HepG2 (cell line): ENCODE results near the gene DEFB113. TPM values are rescaled to one million over a fixed set of nuclear protein-coding genes. Genes with fewer than 3 reads are reported as not detected.
A peak's percentile ranks its signal among the peaks of the same experiment; 100 is the strongest.
"Not testable (repeated sequence)": the region's sequence is repeated elsewhere in the genome, so short reads cannot be mapped to it uniquely, and the experiment has no call there.

Experiments used
- ATAC-seq: fragments of 200-7000 bp; cut with Tn5 transposase; 3 replicates; pipeline ENCODE4 v1.9.1; 2020; ENCODE audit warnings: mild to moderate bottlenecking, moderate library complexity
- BruUV-seq: library from RNA; stranded (reverse); fragments of 400-500 nt; replicated peaks from 2 replicates; lab custom pipeline; 2021; lab: Mats Ljungman, UMichigan
- CTCF ChIA-PET: fragments of 300-600 bp; formaldehyde crosslinking; extraction: SDS; loops from one replicate; lab custom pipeline; 2021; ENCODE audit warnings: low total read pairs, inconsistent platforms, low intra/inter-chr PET ratio; lab: Yijun Ruan, JAX
- POLR2A ChIA-PET: fragments of 350-600 bp; sonication (Branson Sonifier 250); formaldehyde crosslinking; loops from one replicate; lab custom pipeline; 2020; ENCODE audit warnings: antibody characterized with exemption, inconsistent platforms; lab: Yijun Ruan, JAX
- DNase-seq: peaks from one replicate; pipeline ENCODE4 v3.0.0-alpha.2; 2015; ENCODE audit warnings: low spot score
- FAIRE-seq: peaks from 3 replicates; lab custom pipeline; 2011; peaks lifted over from hg19 to GRCh38; lab: Jason Lieb, UNC
- H2AFZ ChIP-seq: one replicate; pipeline ENCODE4 v1.6.1; 2011; ENCODE audit warnings: low read length, inconsistent platforms
- H3K27ac ChIP-seq: fragments of 300-600 bp; 3 replicates; pipeline ENCODE4 v1.8.0; 2011; ENCODE audit warnings: mixed run types, mild to moderate bottlenecking, mixed read lengths, low read length, inconsistent platforms; ENCODE audit not compliant: insufficient read depth; ENCODE audit errors: extremely low read length
- H3K27me3 ChIP-seq, 2 experiments: fragments of 200-600 bp in 1 of 2; 2 replicates in 1 of 2; 3 replicates in 1 of 2; pipeline versions ENCODE4 v1.6.0 to v1.8.0; 2011; ENCODE audit warnings: low read length in 2 of 2, mild to moderate bottlenecking in 2 of 2, moderate library complexity in 2 of 2, inconsistent platforms in 1 of 2; ENCODE audit not compliant: insufficient read depth in 2 of 2, control insufficient read depth in 1 of 2
- H3K36me3 ChIP-seq, 2 experiments: fragments of 200-600 bp in 1 of 2; replicated peaks in 1 of 2; 2 replicates in 1 of 2; 3 replicates in 1 of 2; pipeline versions ENCODE4 v1.5.1 to v1.8.0; 2011; ENCODE audit warnings: low read length in 2 of 2, inconsistent platforms in 1 of 2; ENCODE audit not compliant: insufficient read depth in 2 of 2, control insufficient read depth in 1 of 2
- H3K4me1 ChIP-seq: 2 replicates; pipeline ENCODE4 v1.5.1; 2012; ENCODE audit warnings: low read length, inconsistent platforms; ENCODE audit not compliant: insufficient read depth
- H3K4me2 ChIP-seq: 2 replicates; pipeline ENCODE4 v1.6.0; 2011; ENCODE audit warnings: low read depth, low read length, inconsistent platforms
- H3K4me3 ChIP-seq, 3 experiments: fragments of 200-600 bp in 1 of 3; sonication (generic), shearing (Covaris generic) in 1 of 3; replicated peaks in 1 of 3; 2 replicates each; pipeline ENCODE4 v1.5.1; 2011 to 2016; ENCODE audit warnings: low read length in 3 of 3, inconsistent platforms in 2 of 3, low read depth in 2 of 3, mild to moderate bottlenecking in 2 of 3, control low read depth in 1 of 3, mixed read lengths in 1 of 3; ENCODE audit not compliant: insufficient read depth in 1 of 3
- H3K79me2 ChIP-seq: one replicate; pipeline ENCODE4 v1.6.1; 2011; ENCODE audit warnings: low read length, inconsistent platforms; ENCODE audit not compliant: insufficient read depth
- H3K9ac ChIP-seq: 2 replicates; pipeline ENCODE4 v1.6.0; 2011; ENCODE audit warnings: mild to moderate bottlenecking, low read depth, low read length, inconsistent platforms; ENCODE audit not compliant: insufficient read depth
- H3K9me3 ChIP-seq: 2 replicates; pipeline ENCODE4 v1.5.1; 2012; ENCODE audit warnings: mild to moderate bottlenecking, low read length
- H4K20me1 ChIP-seq: 2 replicates; pipeline ENCODE4 v1.6.0; 2011; ENCODE audit warnings: inconsistent platforms, mild to moderate bottlenecking, low read length, moderate library complexity; ENCODE audit not compliant: insufficient read depth
- ATF7 ChIP-seq, 2 experiments: fragments of 450-650 bp in 1 of 2; sonication (generic) in 1 of 2; formaldehyde crosslinking in 1 of 2; IDR thresholded peaks; 2 replicates each; pipeline versions ENCODE4 v1.4.0 to v1.6.1; 2016 to 2020; ENCODE audit warnings: antibody characterized with exemption in 1 of 2, mild to moderate bottlenecking in 1 of 2, missing genetic modification reagents in 1 of 2
- CEBPB ChIP-seq: IDR thresholded peaks from 2 replicates; pipeline ENCODE4 v1.6.1; 2011; ENCODE audit warnings: low read depth, low read length, improper control_type of control experiment, borderline replicate concordance
- CHD4 ChIP-seq: fragments of 200-600 bp; sonication (generic); IDR thresholded peaks from 2 replicates; pipeline ENCODE4 v1.7.0; 2017; ENCODE audit warnings: mild to moderate bottlenecking, low read length, borderline replicate concordance
- TFE3 ChIP-seq: IDR thresholded peaks from 2 replicates; pipeline ENCODE4 v1.6.1; 2016
- ZNF512 ChIP-seq: sonication (generic); formaldehyde crosslinking; IDR thresholded peaks from 2 replicates; pipeline ENCODE4 v1.4.0; 2020; ENCODE audit warnings: mild to moderate bottlenecking, missing genetic modification reagents
- WGBS: methylation state at CpG from one replicate; pipeline ENCODE4 v1.1.6; 2017; ENCODE audit warnings: low lambda C conversion rate; 5-methylcytosine and 5-hydroxymethylcytosine counted together
- in situ Hi-C: cut with HindIII; loops from 2 replicates; pipeline ENCODE4 v1.10.0; 2017; ENCODE audit warnings: low pct_unique_long_range_greater_than_20kb; ENCODE audit not compliant: extremely low pct_ligation_motif_present
- intact Hi-C: fragments of 100-400 bp; cut with micrococcal nuclease; formaldehyde crosslinking; loops from one replicate; pipeline ENCODE4 v1.10.0; 2022; ENCODE audit not compliant: unreplicated experiment
- polyA plus RNA-seq, 8 experiments: library from polyadenylated mRNA; depleted of rRNA in 3 of 8; stranded (reverse) in 7 of 8; unstranded in 1 of 8; fragments of >200 nt; fragmentation: Illumina TruSeq in 4 of 8; extraction: Trizol in 4 of 8; gene quantifications; 2 replicates each; pipeline versions ENCODE4 v1.2.1 to v1.2.3, GENCODE V29; 2011 to 2016; ENCODE audit warnings: low read depth in 4 of 8, missing spikeins in 1 of 8, mixed read lengths in 1 of 8; ENCODE audit not compliant: insufficient read depth in 1 of 8
- total RNA-seq, 5 experiments: library from RNA; depleted of rRNA; stranded (reverse); fragments of >200 nt; fragmentation: Illumina TruSeq; extraction: Trizol; gene quantifications; 2 replicates each; pipeline ENCODE4 v1.2.3, GENCODE V29; 2016; ENCODE audit warnings: low read depth in 1 of 5

DEFB113 gene
- total and polyA plus RNA-seq, 2 of the 13 experiments (the other 11 are each of a cell fraction or from before 2014, with no cell fraction given), result not detected

GRCh38 chr6:49946835-49947234, 22.6 kb downstream of the DEFB113 start:
- Histone ChIP-seq H3K36me3 (no peaks in the 10 kb centered on the region), H3K4me1 (no peaks in the 10 kb centered on the region), H3K9ac (no peak overlapping the region), H3K27me3 (no peaks in the 10 kb centered on the region), H3K4me2 (no peak overlapping the region), H3K27ac (no peak overlapping the region), H4K20me1 (no peaks in the 10 kb centered on the region), H2AFZ (no peak overlapping the region), H3K79me2 (no peaks in the 10 kb centered on the region), H3K9me3 (no peaks in the 10 kb centered on the region), H3K4me3 (no peak overlapping the region)
- WGBS, result 4% methylated on average over 2 of the region's 2 CpGs
- ATAC-seq, result no peak
- DNase-seq, result no peak
- FAIRE-seq, result no peak
- CTCF ChIA-PET, result no interaction called here
- no TSS peak for BruUV-seq
- intact Hi-C loops (no loop called here), in situ Hi-C loops (no loop called here)
- peak; percentile 56 for TF ChIP-seq ATF7 (IDR thresholded peaks at IDR 0.05)
- TF ChIP-seq ATF7 (CRISPR knock-in tag; IDR thresholded peaks at IDR 0.05), result no peak
- TF ChIP-seq CHD4, result no peak
- no peak for TF ChIP-seq TFE3
- TF ChIP-seq CEBPB, result peak; percentile 72; the same call in 1 of the 2 replicates
- TF ChIP-seq ZNF512 (CRISPR knock-in tag), result no peak
- POLR2A ChIA-PET, result no interaction called here

GRCh38 chr6:49944068-49944467, 25.4 kb downstream of the DEFB113 start:
- DNase-seq, POLR2A ChIA-PET, H3K79me2 ChIP-seq, H3K4me3 ChIP-seq, BruUV-seq, CTCF ChIA-PET, ATAC-seq, in situ Hi-C loops, H3K4me1 ChIP-seq, H4K20me1 ChIP-seq, intact Hi-C loops, H3K9me3 ChIP-seq, H3K27me3 ChIP-seq, H3K36me3 ChIP-seq, H3K4me2 ChIP-seq, H2AFZ ChIP-seq, FAIRE-seq, H3K9ac ChIP-seq, H3K27ac ChIP-seq: not testable (repeated sequence)
- WGBS, result 12% methylated on average over 3 of the region's 3 CpGs
